Upper lobe of left lung (tissue), 4 donors: ENCODE results near the gene KRT78.

Experiments used
- CTCF ChIP-seq, 6 experiments: fragments of 450-650 bp in 4 of 6; fragments of 200-600 bp in 2 of 6; sonication (generic) in 2 of 6; IDR thresholded peaks; one replicate each; pipeline ENCODE4 v1.5.1; 2016 to 2019; ENCODE audit warnings: antibody characterized with exemption in 6 of 6
- EP300 ChIP-seq, 4 donors: sonication (generic); formaldehyde crosslinking; IDR thresholded peaks; one replicate each; pipeline ENCODE4 v1.5.1; 2017; ENCODE audit warnings: antibody characterized with exemption in 4 of 4, control low read depth in 2 of 4
- POLR2A ChIP-seq, 4 donors: fragments of 450-650 bp; IDR thresholded peaks; one replicate each; pipeline ENCODE4 v1.5.1; 2016 to 2017; ENCODE audit warnings: antibody characterized with exemption in 4 of 4, mild to moderate bottlenecking in 2 of 4
- POLR2AphosphoS5 ChIP-seq, 2 donors: sonication (generic); formaldehyde crosslinking; IDR thresholded peaks; one replicate each; pipeline ENCODE4 v1.5.1; 2017; ENCODE audit warnings: antibody characterized with exemption in 2 of 2

GRCh38 chr12:52819731-52820510, 28.9 kb downstream of the KRT78 start:
- TF ChIP-seq POLR2A (IDR thresholded peaks at IDR 0.05) (no peak), CTCF (IDR thresholded peaks at IDR 0.05) (no peak), POLR2AphosphoS5 (IDR thresholded peaks at IDR 0.05) (no peak), EP300 (IDR thresholded peaks at IDR 0.05) (no peak)
